Activated T-cell treated with anti-CD3 and anti-CD28 coated beads for 4 hours (primary cell): ENCODE results near the gene P2RX3.
"Not testable (repeated sequence)": the region's sequence is repeated elsewhere in the genome, so short reads cannot be mapped to it uniquely, and the experiment has no call there.

Source experiments
- DNase-seq: peaks from one replicate; pipeline ENCODE4 v3.0.0-alpha.2; 2020

P2RX3 gene

GRCh38 chr11:57338142-57338541 is at the start of gene P2RX3:
TSS of gene P2RX3 (plus strand) at chr11:57338352. CDS start at chr11:57338551, 199 bp downstream.
- no peak for DNase-seq

DNA sequence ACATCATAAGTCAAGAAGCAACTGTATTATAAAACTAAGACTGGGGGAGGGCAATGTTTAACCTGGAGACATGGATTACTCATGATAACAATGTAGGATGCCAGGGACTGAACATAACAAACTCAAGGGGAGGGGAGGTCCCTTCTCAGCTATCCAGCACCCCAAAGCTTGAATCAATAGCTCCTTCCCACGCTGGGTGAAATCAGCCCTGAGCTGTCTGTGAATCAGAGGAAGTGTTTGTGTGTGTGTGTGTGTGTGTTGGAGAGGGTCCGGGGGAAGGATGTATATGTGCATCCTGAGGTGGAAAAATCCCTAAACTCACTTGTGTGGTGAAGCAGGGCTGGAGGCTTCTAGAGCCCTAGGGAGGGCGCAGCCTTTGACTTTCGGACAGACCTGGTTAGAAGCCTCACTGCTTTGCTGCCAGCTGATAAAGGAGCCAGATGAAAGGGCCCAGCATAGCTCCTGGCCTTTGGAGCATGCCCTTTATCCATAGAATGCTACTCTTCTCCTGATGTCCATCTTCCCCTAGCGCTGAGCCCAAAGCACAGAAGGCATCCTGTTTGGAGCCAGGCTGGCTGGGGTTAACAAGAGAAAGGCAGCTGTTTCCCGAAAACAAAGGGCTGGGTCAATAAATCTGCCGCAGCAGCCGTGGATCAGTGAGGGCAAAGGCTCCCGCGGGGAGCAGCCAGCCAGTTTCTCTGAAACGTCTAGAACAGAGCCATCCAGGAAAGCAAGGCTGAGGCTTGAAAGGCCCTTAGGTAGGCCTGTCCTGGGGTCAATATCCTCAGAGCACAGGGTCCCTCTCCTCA is 49.2 kb upstream of the P2RX3 start:
- no peak for DNase-seq

DNA sequence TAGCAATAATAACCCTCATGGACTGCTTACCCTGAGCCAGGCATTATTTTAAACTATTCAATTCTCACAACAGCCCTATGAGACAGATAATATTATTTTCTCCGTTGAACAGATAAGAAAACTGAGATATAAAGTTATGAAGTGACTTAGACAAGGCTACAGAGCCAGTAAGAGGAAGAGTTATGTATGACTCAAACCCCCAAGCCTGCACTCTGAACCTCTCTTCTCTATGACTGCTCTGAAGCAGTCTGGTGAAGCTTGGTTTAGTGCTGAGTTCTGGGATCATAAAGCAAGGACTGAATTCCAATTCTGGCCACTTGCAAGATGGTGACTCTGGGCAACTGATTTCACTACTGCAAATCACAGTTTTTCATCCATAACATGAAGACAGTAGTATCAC is 47.9 kb upstream of the P2RX3 start:
- no peak for DNase-seq

DNA sequence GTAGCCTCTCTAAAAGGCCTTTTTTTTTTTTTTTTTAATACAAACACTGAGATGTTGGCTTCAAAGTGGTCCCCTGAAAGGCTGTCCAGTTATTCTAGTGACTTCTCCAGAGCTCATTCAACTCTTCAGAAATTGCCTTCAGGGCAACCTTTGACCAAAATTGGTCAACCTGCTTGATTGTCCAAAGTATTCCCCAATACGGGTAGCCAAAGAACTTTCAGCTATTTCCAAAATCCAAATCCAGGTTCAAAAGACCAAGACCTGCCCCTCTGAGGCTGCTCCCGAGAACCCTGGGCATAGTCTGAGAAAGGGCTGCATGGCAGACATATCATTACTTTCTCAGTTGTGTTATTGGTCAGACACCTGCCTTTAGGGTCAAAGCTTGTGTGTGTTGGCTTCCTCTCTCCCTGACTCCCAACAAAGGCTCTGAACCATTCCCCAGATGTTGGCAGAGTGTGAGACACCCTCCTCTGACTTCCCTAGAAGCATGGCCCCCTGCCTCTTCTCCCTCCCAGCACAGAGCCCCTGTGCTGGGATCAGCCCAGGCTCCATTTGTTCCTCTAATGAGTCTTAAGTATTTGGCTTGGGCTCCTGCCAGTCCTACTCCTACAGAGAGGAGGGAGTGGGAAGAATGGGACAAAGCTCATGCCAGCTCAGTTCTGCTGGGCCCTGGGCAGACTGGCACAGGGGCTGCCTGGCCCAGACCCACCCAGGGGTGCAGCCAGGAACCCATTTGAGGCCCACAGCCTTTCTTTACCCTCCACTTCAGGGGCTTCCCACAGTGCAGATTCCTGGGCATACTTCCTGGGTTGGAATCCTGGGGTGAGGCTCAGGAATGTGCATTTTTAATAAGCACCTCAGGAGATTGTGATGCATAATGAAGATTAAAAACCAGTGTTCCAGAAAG is 43.7 kb upstream of the P2RX3 start:
- no peak for DNase-seq

GRCh38 chr11:57296205-57296604 is 41.9 kb upstream of the P2RX3 start:
- not testable (repeated sequence) for DNase-seq

DNA sequence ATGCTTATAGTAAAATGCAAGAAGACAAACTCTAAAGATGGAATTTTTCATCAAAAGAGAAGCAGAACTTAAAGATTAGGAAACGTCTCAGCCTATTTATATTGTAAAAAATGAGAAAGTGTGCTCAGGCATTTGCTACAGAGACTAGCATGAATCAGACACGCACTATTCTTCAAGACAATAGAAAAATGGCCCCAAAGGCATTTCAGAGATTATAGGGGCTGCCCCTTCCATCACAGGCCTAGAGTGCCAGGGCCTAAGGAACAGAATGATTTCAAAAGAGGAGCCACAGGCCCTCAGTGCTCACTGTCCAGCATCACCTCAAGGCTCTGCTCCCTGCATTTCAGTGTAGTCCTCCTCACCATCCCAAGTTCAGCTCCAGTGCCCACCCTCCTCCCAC is 40.9 kb upstream of the P2RX3 start:
- no peak for DNase-seq

DNA sequence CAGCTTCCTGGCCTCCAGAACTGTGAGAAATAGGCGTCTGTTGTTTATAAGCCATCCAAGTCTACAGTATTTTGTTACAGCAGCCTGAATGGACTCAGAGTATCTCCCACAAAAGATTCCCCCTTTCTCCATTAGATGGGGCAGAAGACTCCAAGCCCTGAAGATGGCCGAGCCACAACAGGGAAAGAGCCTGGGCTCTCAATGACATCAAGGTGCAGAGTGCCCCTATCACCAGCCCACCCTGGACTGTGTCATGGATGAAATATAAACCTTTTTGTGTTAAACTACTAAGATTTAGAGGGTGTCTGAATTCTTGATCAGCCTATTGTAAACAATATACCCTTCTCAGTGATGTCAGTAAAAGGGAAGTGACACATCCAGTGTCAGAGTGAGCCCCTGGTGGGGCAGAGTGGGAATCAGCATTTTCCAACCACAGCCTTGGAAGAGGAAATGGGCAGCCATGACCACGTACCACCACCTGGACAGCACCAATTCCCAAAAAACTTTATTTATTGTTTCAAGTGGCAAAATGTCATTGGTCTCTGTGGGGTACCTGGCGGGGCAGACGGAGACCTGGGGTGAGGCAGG is 38.9 kb upstream of the P2RX3 start:
- no peak for DNase-seq

DNA sequence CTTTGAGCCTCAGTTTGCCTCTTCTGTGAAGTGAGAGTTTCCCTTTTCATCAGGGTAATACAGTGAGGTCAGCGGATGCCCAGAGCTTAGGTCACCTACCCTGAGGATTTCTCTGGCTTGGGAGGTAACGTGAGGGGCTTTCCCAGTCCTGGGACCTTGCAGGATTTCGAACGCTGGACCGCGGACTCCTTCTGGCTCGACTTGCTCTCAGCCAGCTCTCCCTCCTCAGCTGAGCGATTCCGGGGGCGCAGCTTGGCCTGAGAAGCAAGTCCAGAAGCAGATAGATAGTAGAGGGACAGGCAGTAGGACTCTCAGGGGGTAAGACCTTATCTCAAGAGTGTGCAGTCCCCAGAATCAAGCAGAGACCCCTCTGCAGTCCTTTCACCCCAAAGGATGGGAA is 37.4 kb upstream of the P2RX3 start:
- no peak for DNase-seq

- no peak for DNase-seq
Observed at GRCh38 chr11:57301711-57302423, 36.3 kb upstream of the P2RX3 start.

DNA sequence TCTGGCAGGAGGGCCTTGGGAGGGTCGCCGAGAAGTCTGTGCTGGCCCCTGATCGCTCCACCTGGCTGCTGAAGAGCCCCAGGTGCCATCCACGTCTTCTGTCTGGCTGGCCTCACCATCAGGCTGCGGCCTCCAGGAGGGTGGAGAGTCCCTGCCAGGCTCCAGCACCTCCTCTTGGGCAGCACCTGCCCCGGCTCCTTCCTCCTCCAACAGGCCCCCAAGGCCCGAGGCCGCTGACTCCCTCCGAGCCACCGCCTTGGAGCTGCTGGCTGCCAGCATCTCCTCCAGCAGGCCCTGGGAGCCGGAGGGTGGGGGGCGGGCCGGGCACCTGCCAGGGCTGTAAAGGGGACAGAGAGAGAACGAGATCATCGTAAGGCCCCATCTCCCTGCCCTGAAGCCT is 35.7 kb upstream of the P2RX3 start:
- no peak for DNase-seq

- no peak for DNase-seq
Observed at GRCh38 chr11:57303280-57303989, 34.7 kb upstream of the P2RX3 start.

GRCh38 chr11:57303990-57304579 is 34.1 kb upstream of the P2RX3 start:
- DNase-seq: no peak

DNA sequence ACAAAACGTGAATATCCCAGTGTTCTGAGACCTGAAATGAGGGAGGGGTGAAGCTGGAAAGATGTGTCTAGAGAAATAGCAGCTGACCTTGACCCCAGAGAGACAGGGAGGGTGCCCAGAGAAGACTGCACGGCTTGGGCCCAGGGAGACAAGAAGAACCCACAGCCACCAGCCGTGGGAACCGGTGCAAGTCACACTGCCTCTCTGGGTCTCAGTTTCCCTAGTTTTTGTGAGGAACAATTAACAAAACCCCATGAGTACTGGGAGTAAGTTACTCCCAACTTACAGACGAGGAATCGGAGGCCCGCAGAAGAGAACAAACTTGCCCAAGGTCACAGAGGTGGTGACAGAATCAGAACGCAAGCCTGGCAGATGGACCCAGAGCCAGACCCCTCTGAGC is 32.6 kb upstream of the P2RX3 start:
- no peak for DNase-seq

DNA sequence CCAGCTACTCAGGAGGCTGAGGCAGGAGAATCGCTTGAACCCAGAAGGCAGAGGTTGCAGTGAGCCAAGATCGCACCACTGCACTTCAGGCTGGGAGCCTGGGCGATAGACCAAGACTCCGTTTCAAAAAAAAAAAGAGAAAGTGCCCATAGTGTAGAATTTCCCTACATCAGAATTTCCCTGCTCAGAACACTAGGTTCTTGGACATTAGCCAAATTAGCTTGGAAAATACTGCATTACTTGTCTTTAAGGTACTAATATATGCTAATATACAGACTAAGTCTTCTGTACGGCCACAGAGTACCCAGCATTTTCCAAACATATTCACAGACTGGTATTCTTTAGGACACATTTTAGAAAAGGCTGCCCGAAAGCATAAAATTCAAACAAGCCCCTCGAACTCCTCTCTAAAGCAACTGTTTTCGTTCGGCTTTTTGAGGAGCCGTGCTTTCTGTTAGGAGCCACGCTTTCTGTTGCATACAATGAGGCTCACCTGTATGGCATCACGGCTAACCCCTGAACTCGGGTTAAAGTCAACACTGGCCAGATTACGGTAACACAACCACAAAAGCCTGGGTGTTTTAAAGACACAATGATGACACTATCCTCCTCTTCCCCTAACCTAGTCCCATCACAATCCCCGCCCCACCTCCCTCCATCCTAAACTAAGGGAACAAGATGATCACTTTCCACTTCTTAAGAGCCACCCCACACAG is 31.8 kb upstream of the P2RX3 start:
- DNase-seq: no peak

DNA sequence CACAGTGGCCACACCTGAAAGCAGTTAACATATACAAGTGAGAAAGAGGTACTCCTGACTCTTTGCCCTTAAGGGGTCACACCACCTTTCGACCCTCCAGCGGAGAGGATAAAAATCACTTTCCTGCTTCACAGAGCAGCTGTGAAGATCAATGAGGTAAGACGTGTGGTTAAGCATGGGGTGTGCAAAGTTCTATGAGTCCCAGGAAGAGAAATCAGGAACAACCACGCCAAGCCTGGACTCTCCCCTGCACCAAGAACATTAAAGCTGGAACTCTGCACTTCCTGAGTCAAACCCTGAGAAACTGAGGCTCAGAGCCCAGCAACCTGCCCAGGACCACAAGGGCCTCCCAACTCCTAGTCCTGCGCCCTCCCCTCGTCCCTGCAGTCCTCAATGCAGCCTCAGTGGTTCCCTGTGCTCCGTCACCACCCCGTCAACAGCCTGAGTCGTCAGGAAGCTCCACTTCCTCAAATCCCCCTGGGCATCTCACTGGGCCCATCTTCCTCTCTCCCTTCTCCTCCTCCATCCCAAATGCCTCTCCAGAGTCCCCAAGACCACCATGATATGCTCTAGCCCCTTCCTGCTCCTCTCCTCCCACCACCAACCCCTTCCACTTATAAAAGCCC is 31.1 kb upstream of the P2RX3 start:
- no peak for DNase-seq

DNA sequence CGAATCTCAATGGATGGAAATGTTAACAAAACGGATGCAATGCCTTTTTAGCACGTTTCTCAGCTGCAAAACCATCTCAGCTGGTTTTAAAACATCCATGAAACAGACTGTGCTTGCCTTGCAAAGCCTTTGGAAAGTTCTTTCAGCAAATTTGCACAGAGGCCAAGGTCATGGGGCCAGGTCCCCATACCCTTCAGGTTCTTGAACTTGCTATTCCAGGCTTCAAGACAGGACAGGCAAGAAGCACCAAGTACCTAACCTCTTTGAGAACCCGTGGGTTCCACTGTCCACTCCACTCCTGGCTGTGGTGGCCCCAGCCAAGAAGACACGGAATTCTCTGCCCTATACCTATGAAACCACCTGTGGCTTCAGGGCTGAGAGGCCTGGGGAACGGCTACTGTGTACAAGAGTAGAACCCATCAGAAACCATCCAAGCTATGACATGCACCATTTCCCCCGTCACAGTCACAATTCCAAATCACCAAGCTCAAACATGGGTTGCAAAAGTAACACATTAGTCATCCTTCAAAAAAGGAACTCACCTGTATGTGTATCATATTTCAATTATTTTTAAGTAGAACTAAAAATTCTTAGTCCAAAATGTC is 30.4 kb upstream of the P2RX3 start:
- DNase-seq: no peak

DNA sequence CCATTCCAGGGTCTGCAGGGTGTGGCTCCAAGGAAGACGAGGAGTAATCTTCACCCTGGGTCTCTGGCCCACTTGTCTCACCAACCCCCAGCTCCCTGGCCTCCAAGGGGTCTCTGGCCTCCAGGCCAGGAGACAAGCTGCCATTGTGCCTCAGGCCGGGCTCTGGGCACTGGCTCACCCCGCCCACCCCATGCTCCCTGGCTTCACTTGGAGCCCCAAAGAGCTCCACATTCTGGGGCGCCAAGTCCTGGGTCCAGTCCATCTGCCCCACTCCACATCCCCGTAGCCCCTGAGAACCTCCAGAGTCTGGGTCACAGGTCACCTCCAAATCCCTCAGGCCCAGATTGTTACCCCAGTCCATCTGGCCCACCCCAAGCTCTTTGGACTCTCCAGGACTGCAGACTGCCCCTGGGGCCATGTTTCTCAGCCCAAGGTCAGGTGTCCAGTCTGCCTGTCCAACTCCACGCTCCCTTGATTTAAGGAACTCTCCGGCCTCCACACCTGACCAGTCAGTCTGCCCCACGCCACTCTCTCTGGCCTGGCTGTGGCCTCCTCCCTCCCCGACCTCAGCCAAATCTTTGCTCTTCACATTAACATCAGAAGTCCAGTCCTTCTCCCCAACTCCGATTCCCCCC is 29.6 kb upstream of the P2RX3 start:
- DNase-seq: no peak

DNA sequence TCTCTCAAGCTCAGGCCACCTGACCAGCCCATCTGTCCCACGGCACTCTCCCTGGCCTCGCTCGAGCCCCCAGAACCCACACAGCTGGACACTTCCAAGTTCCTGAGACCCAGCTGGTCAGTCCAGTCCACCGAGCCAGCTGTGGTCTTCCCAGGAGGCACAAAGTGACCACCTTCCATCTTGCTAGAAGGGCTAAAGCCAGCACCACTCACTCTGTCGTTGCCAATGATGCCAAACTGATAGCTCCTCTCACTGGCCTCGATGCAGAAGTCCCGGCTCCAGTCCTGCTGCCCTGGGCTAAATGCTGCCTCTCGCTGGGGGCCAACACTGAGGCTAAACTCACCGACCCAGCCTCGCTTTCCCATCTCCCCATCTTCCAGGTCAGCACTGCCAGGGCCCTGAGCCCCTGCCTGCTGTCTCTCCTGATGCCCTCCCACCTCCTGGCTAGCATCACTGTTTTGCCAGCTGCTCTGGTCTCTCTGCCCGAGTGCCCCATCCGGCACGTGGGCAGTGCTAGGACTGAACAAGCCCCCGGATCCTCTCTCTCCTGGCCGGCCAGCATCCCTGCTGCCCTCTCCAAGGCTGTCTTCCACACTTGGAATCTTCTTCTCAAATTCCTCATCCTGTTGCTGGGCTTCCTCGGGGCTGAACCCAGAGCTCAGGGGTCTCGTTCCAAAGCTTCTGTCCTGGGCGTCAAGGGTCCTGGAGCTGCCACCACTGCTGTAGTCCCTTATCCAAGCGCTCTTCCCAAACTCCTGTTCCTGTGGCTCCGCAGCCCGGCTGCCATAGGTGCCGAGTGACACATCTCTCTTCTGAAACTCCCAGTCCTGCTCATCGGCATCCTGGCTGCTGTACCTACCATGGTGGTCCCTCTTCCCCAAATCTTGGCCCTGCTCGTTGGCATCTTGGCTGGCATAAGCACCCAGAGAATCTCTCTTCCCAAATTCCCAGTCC is 28.8 kb upstream of the P2RX3 start:
- DNase-seq: no peak

DNA sequence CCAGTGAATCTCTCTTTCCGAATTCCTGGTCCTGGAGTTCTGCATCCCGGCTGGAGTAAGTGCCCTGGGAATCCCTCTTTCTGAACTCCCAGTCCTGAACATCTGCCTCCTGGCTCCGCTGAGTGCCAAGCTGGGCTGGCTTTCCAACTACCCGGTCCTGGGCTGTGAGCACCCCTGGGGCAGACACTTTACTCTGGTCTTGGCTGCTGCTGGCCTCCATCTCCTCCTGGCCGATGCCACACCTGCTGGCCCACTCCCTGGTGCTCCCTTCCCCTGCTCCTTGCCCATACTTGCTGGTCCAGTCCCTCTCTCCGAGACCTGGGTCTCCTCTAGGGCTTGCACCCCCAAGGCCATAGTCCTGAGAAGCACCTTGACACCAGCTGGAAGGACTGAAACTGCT is 28.1 kb upstream of the P2RX3 start:
- no peak for DNase-seq
